GM12878 (cell line): ENCODE results near the gene METTL8. TPM values are rescaled to one million over a fixed set of nuclear protein-coding genes. Genes with fewer than 3 reads are reported as not detected.

Experiments used
- ATAC-seq: fragments of 200-7000 bp; cut with Tn5 transposase; 3 replicates; pipeline ENCODE4 v1.9.1; 2020; ENCODE audit warnings: mild to moderate bottlenecking, moderate library complexity
- BruUV-seq: library from RNA; stranded (reverse); fragments of 400-500 nt; replicated peaks from 2 replicates; lab custom pipeline; 2021; lab: Mats Ljungman, UMichigan
- CTCF ChIA-PET: fragments of 300-600 bp; sonication (Branson Sonifier 250); formaldehyde crosslinking; extraction: SDS; loops from one replicate; lab custom pipeline; 2021; ENCODE audit warnings: inconsistent platforms; lab: Yijun Ruan, JAX
- POLR2A ChIA-PET: fragments of 350-600 bp; formaldehyde crosslinking; extraction: SDS; loops from one replicate; lab custom pipeline; 2021; ENCODE audit warnings: inconsistent platforms; lab: Charles Lee
- RAD21 ChIA-PET: fragments of 300-600 bp; sonication (Branson Sonifier 250); formaldehyde crosslinking; loops from one replicate; lab custom pipeline; 2023; ENCODE audit warnings: antibody characterized with exemption; ENCODE audit not compliant: unreplicated experiment; lab: Charles Lee
- SMC1A ChIA-PET: fragments of 300-600 bp; sonication (Branson Sonifier 250); formaldehyde crosslinking; loops from one replicate; lab custom pipeline; 2023; ENCODE audit not compliant: unreplicated experiment, uncharacterized antibody; lab: Charles Lee
- DNase-seq: peaks from one replicate; pipeline ENCODE4 v3.0.0-alpha.2; 2011; ENCODE audit warnings: low read depth, low spot score
- FAIRE-seq: peaks from 3 replicates; lab custom pipeline; 2011; peaks lifted over from hg19 to GRCh38; lab: Jason Lieb, UNC
- H2AFZ ChIP-seq: 2 replicates; pipeline ENCODE4 v1.6.0; 2011; ENCODE audit warnings: low read depth, low read length, control low read depth; ENCODE audit not compliant: control insufficient read depth
- H3K27ac ChIP-seq: 2 replicates; pipeline ENCODE4 v1.5.1; 2011; ENCODE audit warnings: control low read depth; ENCODE audit not compliant: control insufficient read depth, insufficient read depth
- H3K27me3 ChIP-seq, 2 experiments: replicated peaks in 1 of 2; 2 replicates each; pipeline versions ENCODE4 v1.6.0 to v1.6.1; 2011; ENCODE audit warnings: low read length in 1 of 2; ENCODE audit not compliant: control insufficient read depth in 2 of 2, insufficient read depth in 2 of 2
- H3K36me3 ChIP-seq, 2 experiments: 2 replicates each; pipeline ENCODE4 v1.5.1; 2011; ENCODE audit warnings: low read length in 1 of 2; ENCODE audit not compliant: control insufficient read depth in 2 of 2, insufficient read depth in 2 of 2
- H3K4me1 ChIP-seq: 2 replicates; pipeline ENCODE4 v1.6.1; 2011; ENCODE audit warnings: mild to moderate bottlenecking, low read length, moderate library complexity, mixed read lengths; ENCODE audit not compliant: control insufficient read depth, insufficient read depth
- H3K4me2 ChIP-seq: 2 replicates; pipeline ENCODE4 v1.6.0; 2011; ENCODE audit warnings: control low read depth; ENCODE audit not compliant: control insufficient read depth, insufficient read depth
- H3K4me3 ChIP-seq: fragments of 200-600 bp; sonication (generic); 2 replicates; pipeline ENCODE4 v1.5.1; 2016
- H3K79me2 ChIP-seq: 2 replicates; pipeline ENCODE4 v1.6.0; 2011; ENCODE audit warnings: low read length; ENCODE audit not compliant: control insufficient read depth, insufficient read depth
- H3K9ac ChIP-seq: 2 replicates; pipeline ENCODE4 v1.8.0; 2011; ENCODE audit warnings: low read length, control low read depth, mixed read lengths; ENCODE audit not compliant: control insufficient read depth, insufficient read depth
- H3K9me3 ChIP-seq: replicated peaks from 3 replicates; pipeline ENCODE4 v1.5.1; 2011; ENCODE audit warnings: mild to moderate bottlenecking, low read length; ENCODE audit not compliant: control insufficient read depth, insufficient read depth
- H4K20me1 ChIP-seq: 2 replicates; pipeline ENCODE4 v1.6.0; 2011; ENCODE audit not compliant: control insufficient read depth, insufficient read depth
- BRCA1 ChIP-seq: IDR thresholded peaks from 2 replicates; pipeline ENCODE4 v1.6.1; 2011; ENCODE audit warnings: low read depth, low read length, improper control_type of control experiment
- GABPA ChIP-seq: IDR thresholded peaks from 2 replicates; pipeline ENCODE4 v1.6.1; 2014; ENCODE audit warnings: antibody characterized with exemption, low read depth, mild to moderate bottlenecking, inconsistent platforms
- IKZF2 ChIP-seq, 2 experiments: fragments of 450-650 bp; IDR thresholded peaks; 2 replicates each; pipeline ENCODE4 v1.6.1; 2017; ENCODE audit warnings: mild to moderate bottlenecking in 2 of 2, moderate library complexity in 2 of 2
- NFIC ChIP-seq: IDR thresholded peaks from 2 replicates; pipeline ENCODE4 v1.6.1; 2012; ENCODE audit warnings: low read depth, mild to moderate bottlenecking, inconsistent platforms, low read length, moderate library complexity
- PBX3 ChIP-seq: IDR thresholded peaks from 2 replicates; pipeline ENCODE4 v1.6.1; 2011; ENCODE audit warnings: mild to moderate bottlenecking, low read depth, low read length, moderate library complexity; ENCODE audit not compliant: insufficient replicate concordance
- ZNF24 ChIP-seq: fragments of 450-650 bp; IDR thresholded peaks from 2 replicates; pipeline ENCODE4 v1.6.1; 2017; ENCODE audit warnings: antibody characterized with exemption, mild to moderate bottlenecking
- WGBS: methylation state at CpG from one replicate; pipeline ENCODE4 v1.1.6; 2016; ENCODE audit warnings: low lambda C conversion rate; ENCODE audit not compliant: insufficient replicate concordance, insufficient coverage; ENCODE audit errors: missing lambda C conversion rate; 5-methylcytosine and 5-hydroxymethylcytosine counted together
- in situ Hi-C: fragments of 300-500 bp; cut with MboI; formaldehyde crosslinking; loops from 9 replicates; pipeline ENCODE4 v1.14.3; 2018; ENCODE audit warnings: mixed read lengths
- intact Hi-C: fragments of 100-400 bp; cut with micrococcal nuclease; formaldehyde crosslinking; loops from one replicate; pipeline ENCODE4 v1.14.2; 2022; ENCODE audit not compliant: unreplicated experiment
- polyA plus RNA-seq, 11 experiments: library from polyadenylated mRNA; depleted of rRNA in 4 of 11; unstranded in 6 of 11; stranded (reverse) in 5 of 11; fragments of >200 nt; fragmentation: Nextera tagmentation in 4 of 11; fragmentation: Illumina TruSeq in 1 of 11; extraction: Ambion mirVana in 4 of 11; extraction: Trizol in 1 of 11; gene quantifications; 1 replicate in 1 of 11; 2 replicates in 10 of 11; pipeline versions ENCODE4 v1.2.1 to v1.2.3, GENCODE V29; 2011 to 2016; ENCODE audit warnings: inconsistent platforms in 2 of 11, missing spikeins in 2 of 11, low read depth in 1 of 11
- total RNA-seq, 4 experiments: library from RNA; depleted of rRNA in 3 of 4; stranded (reverse); fragments of >200 nt in 3 of 4; fragmentation: Illumina TruSeq in 1 of 4; extraction: Trizol in 1 of 4; gene quantifications; 2 replicates each; pipeline versions ENCODE4 v1.2.1 to v1.2.3, GENCODE V29; 2013 to 2021

The METTL8 gene
- total and polyA plus RNA-seq, 10 of the 15 experiments (the other 5 are each of a cell fraction or from before 2014, with no cell fraction given), result 30.8 to 96.3 (median 51.5) TPM

- CTCF ChIA-PET, result interaction anchor here (0.6 to 1.7 kb wide), 4 partner anchors 10 to 544 kb away, joined by 3 to 4 read pairs (median 3); no protein-coding TSS in a partner anchor
- peaks cover 4 to 11% of the 10 kb centered on the region in 2 experiments; a peak in 3 of 4 replicates for H3K36me3 ChIP-seq
- no peak for TF ChIP-seq ZNF24
- peak; percentile 28; the same call in 1 of the 2 replicates for TF ChIP-seq NFIC
- no peak for TF ChIP-seq IKZF2 (IDR thresholded peaks at IDR 0.05)
- peaks cover 37% of the 10 kb centered on the region for H3K4me1 ChIP-seq
- DNase-seq (no peak), ATAC-seq (peak; percentile 45; the same call in 2 of the 3 replicates), FAIRE-seq (peak; percentile 18)
- H4K20me1 ChIP-seq, result no peaks in the 10 kb centered on the region
- H3K4me3 ChIP-seq, result no peak overlapping the region
- in situ Hi-C loops, result no loop called here
- SMC1A ChIA-PET, result interaction anchor here (0.9 to 1.4 kb wide), 4 partner anchors 11 to 292 kb away, joined by 3 read pairs; no protein-coding TSS in a partner anchor
- POLR2A ChIA-PET, result interaction anchor here (0.7 kb wide), 1 partner anchor 17 kb away, joined by 3 read pairs; no protein-coding TSS in a partner anchor
- BruUV-seq, result no TSS peak
- RAD21 ChIA-PET, result interaction anchor here (1.0 kb wide), 1 partner anchor 13 kb away, joined by 3 read pairs; no protein-coding TSS in a partner anchor
- no peaks in the 10 kb centered on the region for H3K79me2 ChIP-seq
- H3K4me2 ChIP-seq, result peak overlapping the region; percentile 1; the same call in 1 of the 2 replicates
- peak overlapping the region; percentile 29 for H3K27ac ChIP-seq
- H3K9me3 ChIP-seq, result no peaks in the 10 kb centered on the region
- H3K27me3 ChIP-seq, result no peaks in the 10 kb centered on the region
- intact Hi-C loops, result no loop called here
- H2AFZ ChIP-seq, result no peak overlapping the region
- no peak overlapping the region for H3K9ac ChIP-seq
Observed at GRCh38 chr2:171482308-171482707, 48.5 kb upstream of the METTL8 start.

GRCh38 chr2:171480908-171481307 lies 47.1 kb upstream of the METTL8 start:
- SMC1A ChIA-PET, result interaction anchor here (1.0 to 1.9 kb wide), 3 partner anchors 10 to 29 kb away, joined by 3 to 6 read pairs (median 3); no protein-coding TSS in a partner anchor
- no peak for FAIRE-seq
- RAD21 ChIA-PET, result no interaction called here

More at GRCh38 chr2:171480908-171481307, 47.1 kb upstream of the METTL8 start:
- no peaks in the 10 kb centered on the region for H3K79me2 ChIP-seq
- 93% methylated on average over 1 of the region's 1 CpG for WGBS
- no peak overlapping the region for H3K4me3 ChIP-seq
- H3K9me3 ChIP-seq, result no peaks in the 10 kb centered on the region
- in situ Hi-C loops (no loop called here), intact Hi-C loops (no loop called here)
- no peak overlapping the region; the same call in 1 of the 2 replicates for H3K4me2 ChIP-seq
- BruUV-seq, result no TSS peak
- no peaks in the 10 kb centered on the region for H3K27me3 ChIP-seq
- no peak overlapping the region for H3K9ac ChIP-seq
- ATAC-seq (no peak), DNase-seq (no peak)
- ChIA-PET CTCF (interaction anchor here (1.2 to 1.5 kb wide), 2 partner anchors 31 to 508 kb away, joined by 3 read pairs; no protein-coding TSS in a partner anchor), POLR2A (no interaction called here)
- H3K27ac ChIP-seq, result peak overlapping the region; percentile 29
- peaks cover 4 to 11% of the 10 kb centered on the region in 2 experiments; a peak in 3 of 4 replicates for H3K36me3 ChIP-seq
- H3K4me1 ChIP-seq, result peaks cover 37% of the 10 kb centered on the region
- no peak overlapping the region for H2AFZ ChIP-seq
- no peak for TF ChIP-seq BRCA1
- no peak for TF ChIP-seq GABPA
- no peak for TF ChIP-seq PBX3
- H4K20me1 ChIP-seq, result no peaks in the 10 kb centered on the region
